Measurements from ENCODE around the gene ZBED6. TPM values are rescaled to one million over a fixed set of nuclear protein-coding genes. Genes with fewer than 3 reads are reported as not detected.
"Not testable (repeated sequence)": the region's sequence is repeated elsewhere in the genome, so short reads cannot be mapped to it uniquely, and the experiment has no call there.

ZBED6 gene
- 19.9 TPM for total RNA-seq

- peak in 1 of 2 donors; percentile 68 for TF ChIP-seq POLR2A (IDR thresholded peaks at IDR 0.05)
- peak; percentile 96 to 97 for TF ChIP-seq POLR2AphosphoS5 (IDR thresholded peaks at IDR 0.05; ENCODE audit: insufficient read depth in 1 of 2, low read depth in 1 of 2)
- no peak for TF ChIP-seq CTCF (IDR thresholded peaks at IDR 0.05)
- no peaks in the 10 kb centered on the region for H3K9me3 ChIP-seq
- peaks cover 48% of the 10 kb centered on the region for H3K4me1 ChIP-seq
- no peaks in the 10 kb centered on the region for H3K36me3 ChIP-seq
- DNase-seq (ENCODE audit: extremely low spot score in 2 of 2) = peak; percentile 98 to 99
- H3K27me3 ChIP-seq = no peaks in the 10 kb centered on the region
- H3K27ac ChIP-seq = peak within 1 kb of the TSS; percentile 98
- peak within 1 kb of the TSS; percentile 71 to 73 for H3K4me3 ChIP-seq
- intact Hi-C loops (cut with DNase I) = no loop called here
Measured at GRCh38 chr1:203795441-203796235, at the start of gene ZBED6, which contains the start of gene ZC3H11A. TSS of gene ZBED6 (plus strand) at chr1:203795623. CDS start at chr1:203797523, 1,900 bp downstream. TSS of gene ZC3H11A (plus strand) at chr1:203795623. CDS start at chr1:203817071, 21,448 bp downstream.

GRCh38 chr1:203746281-203746680, 49.1 kb upstream of the ZBED6 start:
- intact Hi-C loops (cut with DNase I) = no loop called here
- no peak for DNase-seq (ENCODE audit: extremely low spot score in 2 of 2)
- Histone ChIP-seq H3K27ac (no peak overlapping the region), H3K4me3 (no peak overlapping the region), H3K27me3 (no peaks in the 10 kb centered on the region), H3K4me1 (peaks cover 25% of the 10 kb centered on the region), H3K36me3 (no peaks in the 10 kb centered on the region), H3K9me3 (no peaks in the 10 kb centered on the region)
- no peak for TF ChIP-seq POLR2AphosphoS5 (IDR thresholded peaks at IDR 0.05; ENCODE audit: insufficient read depth in 1 of 2, low read depth in 1 of 2)
- no peak for TF ChIP-seq POLR2A (IDR thresholded peaks at IDR 0.05)
- no peak for TF ChIP-seq CTCF (IDR thresholded peaks at IDR 0.05)

- no peak for DNase-seq (ENCODE audit: extremely low spot score in 2 of 2)
- no peaks in the 10 kb centered on the region for H3K9me3 ChIP-seq
- intact Hi-C loops (cut with DNase I) = no loop called here
- no peaks in the 10 kb centered on the region for H3K4me1 ChIP-seq
- TF ChIP-seq POLR2AphosphoS5 (IDR thresholded peaks at IDR 0.05; ENCODE audit: insufficient read depth in 1 of 2, low read depth in 1 of 2) = peak in 1 of 2 donors; percentile 66
- TF ChIP-seq CTCF (IDR thresholded peaks at IDR 0.05) = no peak
- H3K27me3 ChIP-seq = no peaks in the 10 kb centered on the region
- H3K4me3 ChIP-seq = no peak overlapping the region
- no peaks in the 10 kb centered on the region for H3K36me3 ChIP-seq
- no peak overlapping the region for H3K27ac ChIP-seq
Measured at GRCh38 chr1:203751051-203751450, 44.4 kb upstream of the ZBED6 start.

- H3K4me3 ChIP-seq; H3K36me3 ChIP-seq; H3K27me3 ChIP-seq; intact Hi-C loops (cut with DNase I); DNase-seq (ENCODE audit: extremely low spot score in 2 of 2); H3K9me3 ChIP-seq; H3K27ac ChIP-seq; H3K4me1 ChIP-seq: not testable (repeated sequence)
Measured at GRCh38 chr1:203751618-203752361, 43.6 kb upstream of the ZBED6 start.

- H3K36me3 ChIP-seq = no peaks in the 10 kb centered on the region
- TF ChIP-seq POLR2A (IDR thresholded peaks at IDR 0.05) (no peak), CTCF (IDR thresholded peaks at IDR 0.05) (no peak), POLR2AphosphoS5 (IDR thresholded peaks at IDR 0.05; ENCODE audit: insufficient read depth in 1 of 2, low read depth in 1 of 2) (no peak)
- H3K27ac ChIP-seq = no peak overlapping the region
- no peak for DNase-seq (ENCODE audit: extremely low spot score in 2 of 2)
- no peaks in the 10 kb centered on the region for H3K4me1 ChIP-seq
- H3K27me3 ChIP-seq = no peaks in the 10 kb centered on the region
- H3K4me3 ChIP-seq = no peak overlapping the region
- no peaks in the 10 kb centered on the region for H3K9me3 ChIP-seq
- intact Hi-C loops (cut with DNase I) = no loop called here
Measured at GRCh38 chr1:203754455-203754864, 41.0 kb upstream of the ZBED6 start.

All from vagina (tissue), 2 donors.